HCT116 (cell line): ENCODE measurements around the gene AVEN.

Experiments
- ATF3 ChIP-seq: IDR thresholded peaks from 2 replicates; pipeline ENCODE4 v1.6.1; 2012
- CTCF ChIP-seq, 3 experiments: fragments of 200-600 bp in 1 of 3; sonication (generic) in 1 of 3; IDR thresholded peaks in 2 of 3; conservative IDR thresholded peaks in 1 of 3; 2 replicates each; pipeline ENCODE4 v1.5.1; 2012 to 2017; ENCODE audit warnings: low read depth in 2 of 3, low read length in 2 of 3, antibody characterized with exemption in 1 of 3, borderline replicate concordance in 1 of 3, control low read depth in 1 of 3, mild to moderate bottlenecking in 1 of 3, mixed read lengths in 1 of 3, mixed run types in 1 of 3, moderate library complexity in 1 of 3; ENCODE audit not compliant: insufficient read depth in 1 of 3
- EGR1 ChIP-seq: IDR thresholded peaks from 2 replicates; pipeline ENCODE4 v1.6.1; 2012; ENCODE audit warnings: low read depth
- EZH2 ChIP-seq: fragments of 200-600 bp; sonication (generic); IDR thresholded peaks from 2 replicates; pipeline ENCODE4 v1.6.1; 2017; ENCODE audit warnings: antibody characterized with exemption, mixed run types
- EZH2phosphoT487 ChIP-seq: fragments of 200-600 bp; IDR thresholded peaks from 2 replicates; pipeline ENCODE4 v1.6.1; 2018; ENCODE audit warnings: antibody characterized with exemption, borderline replicate concordance
- FOSL1 ChIP-seq: IDR thresholded peaks from 2 replicates; pipeline ENCODE4 v1.6.1; 2012; ENCODE audit warnings: low read depth
- POLR2A ChIP-seq: IDR thresholded peaks from 2 replicates; pipeline ENCODE4 v1.7.0; 2011; ENCODE audit warnings: borderline replicate concordance; ENCODE audit not compliant: insufficient read depth, insufficient read length; ENCODE audit errors: extremely low read depth
- POLR2AphosphoS5 ChIP-seq: IDR thresholded peaks from 2 replicates; pipeline ENCODE4 v1.6.1; 2011; ENCODE audit warnings: mild to moderate bottlenecking, low read depth, low read length, moderate library complexity
- RAD21 ChIP-seq: IDR thresholded peaks from 2 replicates; pipeline ENCODE4 v1.6.1; 2012; ENCODE audit warnings: low read depth, mild to moderate bottlenecking
- REST ChIP-seq: IDR thresholded peaks from 2 replicates; pipeline ENCODE4 v1.6.1; 2012; ENCODE audit warnings: low read depth
- SP1 ChIP-seq: IDR thresholded peaks from 2 replicates; pipeline ENCODE4 v1.6.1; 2012; ENCODE audit warnings: low read depth
- YY1 ChIP-seq: IDR thresholded peaks from 2 replicates; pipeline ENCODE4 v1.6.1; 2011; ENCODE audit warnings: low read length, low read depth, moderate library complexity, mild to moderate bottlenecking; ENCODE audit not compliant: insufficient replicate concordance; ENCODE audit errors: extremely low read depth
- ZNF274 ChIP-seq: fragments of 200-500 bp; sonication (Bioruptor generic); IDR thresholded peaks from 2 replicates; pipeline ENCODE4 v1.6.1; 2014; ENCODE audit warnings: mild to moderate bottlenecking, low read depth, low read length, inconsistent platforms
- TF ChIP-seq, protein P1 (sequence below): IDR thresholded peaks from 2 replicates; pipeline ENCODE4 v1.6.1; 2012

DNA sequence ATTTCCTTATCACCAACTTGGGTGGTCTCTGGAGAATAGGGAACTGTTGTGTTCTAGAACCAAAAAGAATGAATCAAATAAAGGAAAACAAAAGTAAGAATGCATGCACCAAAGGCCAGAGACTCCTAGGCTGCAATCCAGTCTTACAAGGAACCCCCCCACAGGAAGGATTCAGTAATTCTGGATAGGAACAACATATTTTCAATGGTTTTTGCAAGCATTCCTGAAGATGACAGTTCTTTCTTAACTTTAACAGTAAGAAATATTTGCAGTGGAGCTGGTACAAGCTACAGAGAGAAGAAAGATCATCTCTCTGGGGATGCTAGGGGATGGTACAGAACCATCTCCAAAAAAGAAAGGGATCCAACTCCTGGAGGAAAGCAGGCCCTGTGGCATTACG, 186.9 kb downstream of the AVEN start:
- no peak for TF ChIP-seq CTCF (IDR thresholded peaks at IDR 0.05 in 2 of 3, conservative IDR thresholded peaks at IDR 0.05 in 1 of 3; ENCODE audit: borderline replicate concordance in 1 of 3, insufficient read depth in 1 of 3, low read depth in 2 of 3, low read length in 2 of 3)
- no peak for TF ChIP-seq EZH2
- no peak for TF ChIP-seq ZNF274
- no peak for TF ChIP-seq REST
- no peak for TF ChIP-seq FOSL1
- TF ChIP-seq RAD21: no peak
- no peak for TF ChIP-seq POLR2A
- no peak for TF ChIP-seq POLR2AphosphoS5
- TF ChIP-seq ATF3: no peak
- TF ChIP-seq, protein P1, sequence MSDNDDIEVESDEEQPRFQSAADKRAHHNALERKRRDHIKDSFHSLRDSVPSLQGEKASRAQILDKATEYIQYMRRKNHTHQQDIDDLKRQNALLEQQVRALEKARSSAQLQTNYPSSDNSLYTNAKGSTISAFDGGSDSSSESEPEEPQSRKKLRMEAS: no peak
- no peak for TF ChIP-seq EGR1
- no peak for TF ChIP-seq YY1
- TF ChIP-seq SP1: no peak
- no peak for TF ChIP-seq EZH2phosphoT487
